Neural cell (in vitro differentiated cells): ENCODE measurements around the gene RC3H1.

ENCODE experiments used
- EP300 ChIP-seq: fragments of 450-650 bp; conservative IDR thresholded peaks from 2 replicates; pipeline ENCODE4 v1.6.1; 2014; ENCODE audit warnings: antibody characterized with exemption, mild to moderate bottlenecking, moderate library complexity; ENCODE audit not compliant: poor library complexity, severe bottlenecking
- POLR2AphosphoS5 ChIP-seq: IDR thresholded peaks from 2 replicates; pipeline ENCODE4 v1.6.1; 2012
- TAF1 ChIP-seq: IDR thresholded peaks from 2 replicates; pipeline ENCODE4 v1.6.1; 2012; ENCODE audit warnings: low read depth
- TF ChIP-seq, protein P1 (sequence below): fragments of 450-650 bp; IDR thresholded peaks from 2 replicates; pipeline ENCODE4 v1.5.1; 2014; ENCODE audit warnings: antibody characterized with exemption, mild to moderate bottlenecking, moderate library complexity; ENCODE audit not compliant: poor library complexity, severe bottlenecking

- TF ChIP-seq, protein P1, sequence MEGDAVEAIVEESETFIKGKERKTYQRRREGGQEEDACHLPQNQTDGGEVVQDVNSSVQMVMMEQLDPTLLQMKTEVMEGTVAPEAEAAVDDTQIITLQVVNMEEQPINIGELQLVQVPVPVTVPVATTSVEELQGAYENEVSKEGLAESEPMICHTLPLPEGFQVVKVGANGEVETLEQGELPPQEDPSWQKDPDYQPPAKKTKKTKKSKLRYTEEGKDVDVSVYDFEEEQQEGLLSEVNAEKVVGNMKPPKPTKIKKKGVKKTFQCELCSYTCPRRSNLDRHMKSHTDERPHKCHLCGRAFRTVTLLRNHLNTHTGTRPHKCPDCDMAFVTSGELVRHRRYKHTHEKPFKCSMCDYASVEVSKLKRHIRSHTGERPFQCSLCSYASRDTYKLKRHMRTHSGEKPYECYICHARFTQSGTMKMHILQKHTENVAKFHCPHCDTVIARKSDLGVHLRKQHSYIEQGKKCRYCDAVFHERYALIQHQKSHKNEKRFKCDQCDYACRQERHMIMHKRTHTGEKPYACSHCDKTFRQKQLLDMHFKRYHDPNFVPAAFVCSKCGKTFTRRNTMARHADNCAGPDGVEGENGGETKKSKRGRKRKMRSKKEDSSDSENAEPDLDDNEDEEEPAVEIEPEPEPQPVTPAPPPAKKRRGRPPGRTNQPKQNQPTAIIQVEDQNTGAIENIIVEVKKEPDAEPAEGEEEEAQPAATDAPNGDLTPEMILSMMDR, result no peak
- TF ChIP-seq EP300 (no peak), TAF1 (no peak), POLR2AphosphoS5 (no peak)
Observed at GRCh38 chr1:173995475-173995874, 26.7 kb downstream of the RC3H1 start.
